Measurements from ENCODE around the gene BTBD19.

DNA sequence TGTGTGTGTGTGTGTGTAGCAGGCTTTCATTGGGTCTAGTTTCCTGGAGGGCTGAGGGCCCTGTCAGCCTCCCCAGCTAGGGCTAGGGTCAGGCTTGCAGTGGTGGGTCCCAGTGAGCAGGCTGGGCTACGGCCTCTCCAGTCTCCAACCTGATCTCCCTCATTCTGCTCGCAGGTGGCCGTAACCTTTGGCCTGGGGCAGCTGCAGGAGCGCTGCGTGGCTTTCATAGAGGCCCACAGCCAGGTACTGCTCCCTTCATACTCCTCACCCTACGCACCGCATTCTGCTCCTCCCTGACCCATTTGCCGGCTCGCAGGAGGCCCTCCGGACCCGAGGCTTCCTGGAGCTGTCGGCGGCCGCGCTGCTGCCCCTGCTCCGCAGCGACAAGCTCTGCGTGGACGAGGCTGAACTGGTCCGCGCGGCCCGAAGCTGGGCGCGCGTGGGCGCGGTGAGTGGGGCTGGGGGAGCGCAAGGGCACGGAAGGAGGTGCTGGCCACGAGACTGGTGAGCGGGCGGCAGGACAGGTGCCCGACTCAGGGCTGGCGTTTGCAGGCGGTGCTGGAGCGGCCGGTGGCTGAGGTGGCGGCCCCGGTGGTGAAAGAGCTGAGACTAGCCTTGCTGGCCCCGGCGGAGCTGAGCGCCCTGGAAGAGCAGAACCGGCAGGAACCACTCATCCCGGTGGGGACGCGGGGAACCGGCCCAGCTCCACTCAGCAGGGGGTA, 4.7 kb downstream of the BTBD19 start:
- TF ChIP-seq, protein P1, sequence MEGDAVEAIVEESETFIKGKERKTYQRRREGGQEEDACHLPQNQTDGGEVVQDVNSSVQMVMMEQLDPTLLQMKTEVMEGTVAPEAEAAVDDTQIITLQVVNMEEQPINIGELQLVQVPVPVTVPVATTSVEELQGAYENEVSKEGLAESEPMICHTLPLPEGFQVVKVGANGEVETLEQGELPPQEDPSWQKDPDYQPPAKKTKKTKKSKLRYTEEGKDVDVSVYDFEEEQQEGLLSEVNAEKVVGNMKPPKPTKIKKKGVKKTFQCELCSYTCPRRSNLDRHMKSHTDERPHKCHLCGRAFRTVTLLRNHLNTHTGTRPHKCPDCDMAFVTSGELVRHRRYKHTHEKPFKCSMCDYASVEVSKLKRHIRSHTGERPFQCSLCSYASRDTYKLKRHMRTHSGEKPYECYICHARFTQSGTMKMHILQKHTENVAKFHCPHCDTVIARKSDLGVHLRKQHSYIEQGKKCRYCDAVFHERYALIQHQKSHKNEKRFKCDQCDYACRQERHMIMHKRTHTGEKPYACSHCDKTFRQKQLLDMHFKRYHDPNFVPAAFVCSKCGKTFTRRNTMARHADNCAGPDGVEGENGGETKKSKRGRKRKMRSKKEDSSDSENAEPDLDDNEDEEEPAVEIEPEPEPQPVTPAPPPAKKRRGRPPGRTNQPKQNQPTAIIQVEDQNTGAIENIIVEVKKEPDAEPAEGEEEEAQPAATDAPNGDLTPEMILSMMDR (conservative IDR thresholded peaks at IDR 0.05 in 1 of 2, IDR thresholded peaks at IDR 0.05 in 1 of 2; ENCODE audit: low read depth in 1 of 2, low read length in 2 of 2), result no peak
- no peak for TF ChIP-seq EZH2 (IDR thresholded peaks at IDR 0.05; ENCODE audit: low read length, missing control alignments)

Data from fibroblast of lung (primary cell).